Trophoblast cell (in vitro differentiated cells and primary cell): Measurements from ENCODE around the gene BLNK.

Experiments used
- DNase-seq, 2 donors: peaks; one replicate each; pipeline ENCODE4 v3.0.0-alpha.2; 2016
- H2AFZ ChIP-seq: 2 replicates; pipeline ENCODE4 v1.6.1; 2013; ENCODE audit warnings: low read length, moderate library complexity, mild to moderate bottlenecking; ENCODE audit not compliant: insufficient read depth, poor library complexity
- H2AK5ac ChIP-seq: 2 replicates; pipeline ENCODE4 v1.6.1; 2013; ENCODE audit warnings: mild to moderate bottlenecking, low read length
- H2BK120ac ChIP-seq: 2 replicates; pipeline ENCODE4 v1.6.1; 2013; ENCODE audit warnings: low read length, mild to moderate bottlenecking, moderate library complexity; ENCODE audit not compliant: insufficient read depth, poor library complexity
- H2BK12ac ChIP-seq: 2 replicates; pipeline ENCODE4 v1.6.1; 2013; ENCODE audit warnings: mild to moderate bottlenecking, low read length, moderate library complexity
- H2BK5ac ChIP-seq: 2 replicates; pipeline ENCODE4 v1.6.1; 2013; ENCODE audit warnings: low read length, low read depth, moderate library complexity, mild to moderate bottlenecking; ENCODE audit not compliant: poor library complexity
- H3K14ac ChIP-seq: 2 replicates; pipeline ENCODE4 v1.6.1; 2013; ENCODE audit warnings: mild to moderate bottlenecking, low read length
- H3K18ac ChIP-seq: 2 replicates; pipeline ENCODE4 v1.6.1; 2013; ENCODE audit warnings: mild to moderate bottlenecking, low read length
- H3K23ac ChIP-seq: 2 replicates; pipeline ENCODE4 v1.6.1; 2013; ENCODE audit warnings: low read length
- H3K27ac ChIP-seq: 2 replicates; pipeline ENCODE4 v1.5.1; 2013; ENCODE audit warnings: low read depth, mild to moderate bottlenecking, inconsistent platforms, low read length, moderate library complexity
- H3K27me3 ChIP-seq: 2 replicates; pipeline ENCODE4 v1.6.1; 2013; ENCODE audit warnings: inconsistent platforms, mild to moderate bottlenecking, low read length, moderate library complexity; ENCODE audit not compliant: insufficient read depth
- H3K36me3 ChIP-seq, 2 experiments: 1 replicate in 1 of 2; 2 replicates in 1 of 2; pipeline ENCODE4 v1.6.1; 2013; ENCODE audit warnings: low read length in 2 of 2, mild to moderate bottlenecking in 2 of 2, moderate library complexity in 1 of 2; ENCODE audit not compliant: insufficient read depth in 2 of 2, control insufficient read depth in 1 of 2
- H3K4ac ChIP-seq: 2 replicates; pipeline ENCODE4 v1.6.1; 2013; ENCODE audit warnings: low read depth, mild to moderate bottlenecking, low read length, moderate library complexity
- H3K4me1 ChIP-seq, 2 experiments: 1 replicate in 1 of 2; 2 replicates in 1 of 2; pipeline ENCODE4 v1.6.1; 2013; ENCODE audit warnings: low read length in 2 of 2, mild to moderate bottlenecking in 2 of 2, moderate library complexity in 1 of 2; ENCODE audit not compliant: insufficient read depth in 2 of 2, control insufficient read depth in 1 of 2
- H3K4me2 ChIP-seq: 2 replicates; pipeline ENCODE4 v1.6.1; 2013; ENCODE audit warnings: inconsistent platforms, mild to moderate bottlenecking, low read length, moderate library complexity
- H3K4me3 ChIP-seq: 2 replicates; pipeline ENCODE4 v1.5.1; 2013; ENCODE audit warnings: mild to moderate bottlenecking, low read depth, low read length, inconsistent platforms
- H3K79me1 ChIP-seq: one replicate; pipeline ENCODE4 v1.6.1; 2013; ENCODE audit warnings: low read length
- H3K79me2 ChIP-seq: 2 replicates; pipeline ENCODE4 v1.6.1; 2013; ENCODE audit warnings: low read length, mild to moderate bottlenecking; ENCODE audit not compliant: control insufficient read depth, insufficient read depth, poor library complexity
- H3K9ac ChIP-seq: 2 replicates; pipeline ENCODE4 v1.6.1; 2013; ENCODE audit warnings: mild to moderate bottlenecking, low read length
- H3K9me3 ChIP-seq: 2 replicates; pipeline ENCODE4 v1.6.1; 2013; ENCODE audit warnings: low read depth, mild to moderate bottlenecking, control low read depth, inconsistent platforms, low read length; ENCODE audit not compliant: insufficient read depth
- H4K12ac ChIP-seq: 2 replicates; pipeline ENCODE4 v1.6.1; 2013; ENCODE audit warnings: low read depth, mild to moderate bottlenecking, low read length, moderate library complexity
- H4K8ac ChIP-seq: 2 replicates; pipeline ENCODE4 v1.6.1; 2013; ENCODE audit warnings: low read depth, mild to moderate bottlenecking, low read length, moderate library complexity
- H4K91ac ChIP-seq: one replicate; pipeline ENCODE4 v1.6.1; 2013; ENCODE audit warnings: low read depth, mild to moderate bottlenecking, low read length, moderate library complexity
- WGBS: extraction: QIAGEN DNeasy Blood & Tissue Kit; methylation state at CpG from one replicate; pipeline ENCODE4 v1.1.7; 2013; ENCODE audit warnings: missing lambda C conversion rate; ENCODE audit not compliant: insufficient read length, insufficient coverage; ENCODE audit errors: extremely low coverage; 5-methylcytosine and 5-hydroxymethylcytosine counted together

BLNK gene

DNA sequence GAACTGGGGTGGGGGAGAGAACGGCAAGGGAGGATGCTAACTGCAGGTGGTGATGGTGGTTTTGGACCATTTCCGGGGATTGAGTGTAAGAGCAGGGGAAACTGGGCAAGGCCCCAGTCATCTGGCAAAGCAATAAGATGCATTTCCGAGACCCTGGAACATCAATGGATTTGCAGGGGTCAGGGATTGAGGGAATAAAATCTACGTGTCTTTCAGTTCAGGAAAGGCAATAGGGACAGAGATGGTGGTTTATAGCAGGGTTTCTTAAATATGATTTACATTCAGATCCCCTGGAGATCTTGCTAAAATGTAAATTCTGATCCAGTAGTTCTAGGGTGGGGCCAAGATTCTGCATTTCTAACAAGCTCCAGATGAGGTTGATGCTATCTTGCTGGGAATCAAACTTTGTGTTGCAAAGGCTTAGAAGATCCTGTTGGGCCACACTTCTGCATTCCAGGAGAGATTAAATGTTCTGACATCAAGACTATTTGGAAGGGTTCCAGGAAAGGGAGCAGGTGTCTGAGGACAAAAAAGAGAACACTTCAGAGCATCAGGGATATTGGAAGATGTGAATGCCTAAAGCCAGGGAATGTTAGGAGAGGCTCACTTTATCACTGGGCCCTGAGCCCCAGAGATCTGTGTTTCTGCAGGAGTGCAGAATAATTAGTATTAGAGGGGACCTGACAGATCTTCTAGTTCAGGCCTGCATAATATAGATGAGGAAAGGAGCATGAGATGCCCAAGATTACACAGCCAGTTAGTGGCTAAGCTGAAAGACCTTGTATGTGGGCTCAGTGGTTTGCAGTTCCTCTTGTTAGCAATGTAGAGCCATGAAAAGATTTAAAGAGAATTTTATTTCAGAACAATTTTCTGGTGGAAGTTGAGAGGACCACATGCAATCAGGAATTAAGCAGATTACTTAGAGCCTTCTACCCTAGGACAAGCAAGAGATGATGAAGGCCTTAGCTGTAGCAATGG, 32.4 kb downstream of the BLNK start:
- Histone ChIP-seq H3K18ac (no peak overlapping the region), H3K4me1 (no peaks in the 10 kb centered on the region), H3K4ac (no peak overlapping the region), H3K27ac (no peak overlapping the region), H3K4me2 (no peak overlapping the region), H2BK12ac (no peak overlapping the region), H3K79me1 (no peaks in the 10 kb centered on the region), H2BK120ac (no peak overlapping the region), H2BK5ac (no peak overlapping the region), H3K79me2 (no peaks in the 10 kb centered on the region), H2AK5ac (no peak overlapping the region), H3K36me3 (peaks cover 0 to 2% of the 10 kb centered on the region in 2 experiments), H3K27me3 (no peaks in the 10 kb centered on the region), H3K9ac (no peak overlapping the region), H3K4me3 (no peak overlapping the region), H3K14ac (no peak overlapping the region), H4K91ac (no peak overlapping the region), H4K12ac (no peak overlapping the region), H3K9me3 (peaks cover 2% of the 10 kb centered on the region), H4K8ac (no peak overlapping the region), H2AFZ (no peak overlapping the region), H3K23ac (no peak overlapping the region)
- no CpG with 5 or more reads among the region's 4 CpGs for WGBS
- DNase-seq = peak; percentile 35 to 86

DNA sequence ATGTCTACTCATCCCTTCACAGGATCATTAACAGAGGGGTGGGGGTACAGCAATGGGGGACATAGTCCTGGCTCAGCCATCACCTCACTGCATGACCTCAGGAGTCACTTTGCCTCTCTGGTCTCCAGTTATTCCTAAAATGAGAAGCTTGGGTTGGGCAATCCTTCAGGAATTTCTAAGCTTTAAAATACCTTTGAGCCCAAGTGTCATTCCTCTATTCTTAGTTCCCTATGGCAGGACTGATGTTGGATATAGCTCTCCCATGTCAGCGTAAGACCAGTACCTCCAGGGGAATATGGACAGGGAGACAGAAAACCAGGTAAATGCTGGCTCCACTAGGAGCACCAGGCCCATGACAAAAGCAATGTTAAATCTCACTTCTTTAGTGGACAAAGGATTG, 34.5 kb downstream of the BLNK start:
- no peaks in the 10 kb centered on the region for H3K79me1 ChIP-seq
- no peak overlapping the region for H3K4me2 ChIP-seq
- peaks cover 0 to 2% of the 10 kb centered on the region in 2 experiments for H3K36me3 ChIP-seq
- H2BK12ac ChIP-seq = no peak overlapping the region
- peaks cover 2% of the 10 kb centered on the region for H3K9me3 ChIP-seq
- no CpG with 5 or more reads among the region's 1 CpG for WGBS
- H3K4me3 ChIP-seq = no peak overlapping the region
- no peak overlapping the region for H2BK120ac ChIP-seq
- H3K79me2 ChIP-seq = no peaks in the 10 kb centered on the region
- no peak overlapping the region for H4K8ac ChIP-seq
- no peak overlapping the region for H3K14ac ChIP-seq
- H4K91ac ChIP-seq = no peak overlapping the region
- H2AFZ ChIP-seq = no peak overlapping the region
- no peak overlapping the region for H4K12ac ChIP-seq
- H3K9ac ChIP-seq = no peak overlapping the region
- no peak overlapping the region for H2BK5ac ChIP-seq
- H3K4me1 ChIP-seq = no peaks in the 10 kb centered on the region
- H3K27me3 ChIP-seq = no peaks in the 10 kb centered on the region
- H3K18ac ChIP-seq = no peak overlapping the region
- DNase-seq = peak; percentile 20 to 79
- H3K27ac ChIP-seq = no peak overlapping the region
- no peak overlapping the region for H3K4ac ChIP-seq
- no peak overlapping the region for H3K23ac ChIP-seq
- H2AK5ac ChIP-seq = no peak overlapping the region

DNA sequence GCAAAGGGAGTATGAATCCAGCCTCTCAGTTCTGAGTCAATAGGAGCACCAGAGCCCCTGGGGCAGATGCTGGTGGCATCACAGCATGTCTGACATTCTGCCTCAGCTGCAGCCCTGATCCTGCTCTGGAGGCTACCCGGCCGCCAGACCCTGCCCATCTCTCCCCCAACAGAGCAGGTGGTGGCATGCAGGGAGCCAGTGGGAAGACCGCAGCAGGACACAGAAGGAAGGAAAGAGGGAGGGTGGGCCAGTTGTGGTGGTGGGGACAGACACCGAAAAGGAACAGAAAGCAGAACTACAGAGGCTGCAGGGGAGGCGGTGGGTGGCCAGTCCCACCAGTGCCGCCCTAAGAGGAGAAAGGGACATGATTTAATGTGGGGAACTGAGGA, 35.3 kb downstream of the BLNK start:
- no peak overlapping the region for H3K9ac ChIP-seq
- no peak overlapping the region for H3K4ac ChIP-seq
- no peaks in the 10 kb centered on the region for H3K79me2 ChIP-seq
- no peak overlapping the region for H3K4me2 ChIP-seq
- H3K9me3 ChIP-seq = peaks cover 2% of the 10 kb centered on the region
- H2BK120ac ChIP-seq = no peak overlapping the region
- no peak overlapping the region for H3K23ac ChIP-seq
- no peak overlapping the region for H2AFZ ChIP-seq
- H4K91ac ChIP-seq = no peak overlapping the region
- H2AK5ac ChIP-seq = no peak overlapping the region
- no peaks in the 10 kb centered on the region for H3K4me1 ChIP-seq
- H3K18ac ChIP-seq = no peak overlapping the region
- no peak overlapping the region for H2BK12ac ChIP-seq
- no peak overlapping the region for H3K14ac ChIP-seq
- peak; percentile 74 to 76 for DNase-seq
- H3K27me3 ChIP-seq = no peaks in the 10 kb centered on the region
- no peak overlapping the region for H2BK5ac ChIP-seq
- H3K4me3 ChIP-seq = no peak overlapping the region
- H4K12ac ChIP-seq = no peak overlapping the region
- H3K79me1 ChIP-seq = no peaks in the 10 kb centered on the region
- peaks cover 0 to 2% of the 10 kb centered on the region in 2 experiments for H3K36me3 ChIP-seq
- no CpG with 5 or more reads among the region's 6 CpGs for WGBS
- no peak overlapping the region for H4K8ac ChIP-seq
- H3K27ac ChIP-seq = no peak overlapping the region

DNA sequence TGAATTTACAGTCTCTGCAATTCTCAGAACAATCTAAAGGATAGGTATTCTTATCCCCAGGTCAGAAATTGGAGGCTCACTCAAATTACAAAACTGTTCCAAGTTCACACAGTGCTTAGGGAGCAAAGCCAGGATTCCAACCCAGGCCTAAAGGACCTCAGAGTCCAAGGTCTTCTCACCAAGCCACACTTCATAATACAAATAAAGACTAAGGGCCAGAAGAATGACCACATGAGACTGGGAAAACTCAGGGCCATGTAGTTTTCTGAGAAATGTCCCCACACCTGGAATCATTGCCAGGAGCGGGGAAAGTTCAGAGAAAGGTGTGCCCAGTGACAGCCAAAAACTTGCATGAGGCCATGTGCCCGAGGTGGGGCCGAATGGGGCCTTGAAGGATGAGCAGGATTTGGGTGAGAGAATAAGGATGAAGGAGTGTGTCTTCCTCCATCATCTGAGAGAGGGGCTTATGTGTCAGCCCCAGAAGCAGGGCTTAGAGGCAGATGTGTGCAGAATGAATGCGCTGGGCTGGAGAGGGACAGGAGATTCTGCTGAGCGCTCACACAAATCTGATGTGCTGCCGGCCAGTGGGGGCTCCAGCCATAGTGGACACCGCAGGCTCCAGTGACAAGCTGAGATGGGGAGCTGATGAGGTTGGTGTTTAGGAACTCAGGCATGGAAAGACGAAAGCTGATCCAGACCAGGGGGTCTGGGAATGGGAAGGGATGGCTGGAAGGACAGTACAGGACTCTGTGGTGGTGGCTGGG, 35.9 kb downstream of the BLNK start:
- Histone ChIP-seq H3K4ac (no peak overlapping the region), H3K9ac (no peak overlapping the region), H3K27ac (no peak overlapping the region), H4K12ac (no peak overlapping the region), H4K8ac (no peak overlapping the region), H3K18ac (no peak overlapping the region), H2AK5ac (no peak overlapping the region), H3K4me3 (no peak overlapping the region), H2BK5ac (no peak overlapping the region), H3K9me3 (peaks cover 2% of the 10 kb centered on the region), H3K23ac (no peak overlapping the region), H4K91ac (no peak overlapping the region), H3K79me2 (no peaks in the 10 kb centered on the region), H2BK120ac (no peak overlapping the region), H3K79me1 (no peaks in the 10 kb centered on the region), H3K36me3 (peaks cover 0 to 2% of the 10 kb centered on the region in 2 experiments), H3K14ac (no peak overlapping the region), H3K4me1 (no peaks in the 10 kb centered on the region), H2BK12ac (no peak overlapping the region), H3K27me3 (no peaks in the 10 kb centered on the region), H2AFZ (no peak overlapping the region), H3K4me2 (no peak overlapping the region)
- WGBS = no CpG with 5 or more reads among the region's 8 CpGs
- DNase-seq = no peak
